GM13976 (cell line): ENCODE measurements around the gene ZCCHC7.
"Not testable (repeated sequence)": the region's sequence is repeated elsewhere in the genome, so short reads cannot be mapped to it uniquely, and the experiment has no call there.

Experiments used
- DNase-seq: peaks from one replicate; pipeline ENCODE4 v3.0.0; 2012; ENCODE audit warnings: low spot score
- CTCF ChIP-seq: IDR thresholded peaks from 2 replicates; pipeline ENCODE4 v1.5.1; 2012; ENCODE audit warnings: borderline replicate concordance, mild to moderate bottlenecking; ENCODE audit not compliant: insufficient read depth; ENCODE audit errors: extremely low read depth, missing control alignments, control extremely low read depth
- in situ Hi-C: fragments of 300-500 bp; cut with MboI; formaldehyde crosslinking; loops from one replicate; pipeline ENCODE4 v1.12.0; 2022; ENCODE audit warnings: low sequenced_read_pairs, mixed read lengths, inconsistent platforms; ENCODE audit not compliant: unreplicated experiment

ZCCHC7 gene

GRCh38 chr9:37184905-37185867 lies 64.8 kb downstream of the ZCCHC7 start:
- no peak for DNase-seq
- in situ Hi-C loops: no loop called here
- TF ChIP-seq CTCF: no peak

- in situ Hi-C loops: no loop called here
- DNase-seq: no peak
- no peak for TF ChIP-seq CTCF
Measured at GRCh38 chr9:37187292-37187691, 66.9 kb downstream of the ZCCHC7 start.

DNA sequence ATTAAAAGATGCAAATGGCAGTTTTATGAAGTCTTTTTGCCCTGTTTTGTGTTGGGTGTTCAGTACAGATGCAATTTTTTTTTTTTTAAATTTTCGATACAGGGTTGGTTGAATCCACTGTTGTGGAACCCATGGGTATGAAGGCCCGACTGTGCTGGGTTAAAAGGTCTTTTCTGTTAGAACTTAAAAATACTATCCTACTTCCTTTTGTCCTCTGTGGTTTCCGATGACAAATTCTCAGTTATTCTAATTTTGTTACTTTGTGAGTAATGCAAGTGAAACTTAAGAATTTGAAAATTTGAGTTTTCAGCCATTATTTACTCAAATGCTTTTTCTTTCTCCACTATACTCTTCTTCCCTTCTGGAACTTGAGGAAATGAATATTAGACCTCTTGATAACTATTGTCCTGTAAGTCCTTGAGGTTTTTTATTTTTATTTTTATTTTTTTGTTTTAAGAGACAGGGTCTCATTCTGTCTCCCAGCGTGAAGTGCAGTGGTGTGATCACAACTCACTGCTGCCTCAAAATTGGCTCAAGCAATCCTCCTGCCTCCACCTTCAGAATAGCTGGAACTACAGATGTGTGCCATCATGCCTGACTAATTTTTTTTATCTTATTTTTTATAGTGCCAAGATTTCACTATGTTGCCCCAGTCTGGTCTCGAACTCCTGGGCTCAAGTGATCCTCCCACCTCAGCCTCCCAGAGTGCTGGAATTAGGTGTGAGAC lies 67.5 kb downstream of the ZCCHC7 start:
- in situ Hi-C loops: no loop called here
- no peak for TF ChIP-seq CTCF
- DNase-seq: peak; percentile 52

- DNase-seq, in situ Hi-C loops: not testable (repeated sequence)
Measured at GRCh38 chr9:37190739-37191138, 70.4 kb downstream of the ZCCHC7 start.

DNA sequence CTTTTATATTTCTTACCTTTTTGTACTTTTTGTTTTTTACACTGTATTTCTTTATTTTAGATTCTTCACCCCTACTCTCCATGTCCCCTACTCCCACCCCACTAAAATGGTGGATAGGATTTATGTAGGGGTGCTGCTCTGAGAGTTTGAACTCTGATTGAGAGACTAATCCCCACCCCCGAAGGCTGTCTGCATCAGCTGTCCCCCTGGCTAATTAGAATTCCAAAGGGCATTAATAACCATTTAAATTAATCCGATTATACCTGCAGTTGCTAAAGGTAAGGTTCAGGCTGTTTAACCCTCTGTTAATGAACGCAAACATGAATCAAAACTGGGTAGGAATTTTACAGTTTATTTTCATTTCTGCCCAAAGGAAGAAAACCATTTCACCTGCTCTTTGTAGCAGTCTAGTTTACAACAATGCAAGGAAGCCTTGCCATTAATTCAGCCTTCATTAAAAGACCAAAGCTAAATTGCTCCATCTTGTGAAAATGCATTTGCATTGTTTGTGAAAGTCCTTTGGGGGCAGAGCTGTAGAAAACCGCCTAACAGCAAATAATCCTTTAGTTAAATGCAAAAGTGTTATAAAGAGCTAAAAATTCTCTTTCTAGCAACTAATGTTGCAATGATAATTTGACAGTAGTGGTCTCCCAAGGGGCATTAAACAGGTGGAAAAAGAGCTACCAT lies 71.2 kb downstream of the ZCCHC7 start:
- TF ChIP-seq CTCF: no peak
- DNase-seq: no peak
- in situ Hi-C loops: no loop called here

DNA sequence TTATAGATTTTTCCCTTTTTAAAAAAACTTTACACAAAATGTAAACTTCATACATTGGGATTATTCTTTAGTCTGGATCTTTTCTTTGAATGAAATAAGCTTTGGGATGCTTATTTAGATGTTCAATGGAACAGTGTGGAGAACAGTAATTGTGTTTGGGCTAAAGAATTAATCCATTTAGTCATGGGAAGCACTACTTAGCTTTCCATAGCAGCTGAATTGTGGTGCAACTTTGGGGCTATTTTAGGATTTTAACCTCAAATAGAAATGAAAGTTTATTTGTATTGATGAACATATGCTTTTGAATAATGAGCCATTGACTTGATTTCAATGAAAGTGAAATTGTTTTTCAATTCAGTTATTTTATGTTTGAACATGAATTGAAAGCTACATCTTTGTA lies 72.4 kb downstream of the ZCCHC7 start:
- no peak for DNase-seq
- in situ Hi-C loops: no loop called here
- no peak for TF ChIP-seq CTCF
